HG02981 (cell line): ENCODE measurements around the gene PDE4B.
"Not testable (repeated sequence)": the region's sequence is repeated elsewhere in the genome, so short reads cannot be mapped to it uniquely, and the experiment has no call there.

ENCODE experiments used
- ATAC-seq: cut with Tn5 transposase; IDR thresholded peaks from one replicate; pipeline ENCODE4 v1.9.1; 2021; ENCODE audit warnings: mild to moderate bottlenecking, moderate library complexity; ENCODE audit not compliant: unreplicated experiment

PDE4B gene

GRCh38 chr1:66300280-66300971 lies 507.7 kb downstream of the PDE4B start:
- ATAC-seq = no peak

DNA sequence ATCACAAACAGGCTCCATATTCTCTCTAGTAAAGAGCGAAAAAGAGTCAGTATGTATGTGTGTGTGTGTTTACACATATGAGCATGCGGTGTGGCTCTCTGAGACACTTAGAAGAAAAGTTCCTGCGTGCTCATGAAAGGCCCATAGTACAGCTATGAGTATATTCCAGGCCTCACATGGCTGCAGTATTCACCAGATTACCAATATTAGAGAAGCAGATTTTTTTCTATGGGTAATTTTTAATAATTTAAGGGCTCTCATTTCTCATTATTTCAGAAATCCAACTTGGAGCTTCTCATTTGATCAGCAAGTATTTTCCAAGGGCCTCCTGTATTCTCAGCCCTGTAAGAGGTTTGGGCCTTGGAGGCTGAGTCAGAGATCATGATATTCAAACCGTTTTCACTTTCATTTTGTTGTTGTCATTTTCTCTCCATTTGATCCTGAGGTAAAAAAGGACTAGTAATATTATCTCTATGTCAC lies 508.3 kb downstream of the PDE4B start:
- ATAC-seq = peak; percentile 72

DNA sequence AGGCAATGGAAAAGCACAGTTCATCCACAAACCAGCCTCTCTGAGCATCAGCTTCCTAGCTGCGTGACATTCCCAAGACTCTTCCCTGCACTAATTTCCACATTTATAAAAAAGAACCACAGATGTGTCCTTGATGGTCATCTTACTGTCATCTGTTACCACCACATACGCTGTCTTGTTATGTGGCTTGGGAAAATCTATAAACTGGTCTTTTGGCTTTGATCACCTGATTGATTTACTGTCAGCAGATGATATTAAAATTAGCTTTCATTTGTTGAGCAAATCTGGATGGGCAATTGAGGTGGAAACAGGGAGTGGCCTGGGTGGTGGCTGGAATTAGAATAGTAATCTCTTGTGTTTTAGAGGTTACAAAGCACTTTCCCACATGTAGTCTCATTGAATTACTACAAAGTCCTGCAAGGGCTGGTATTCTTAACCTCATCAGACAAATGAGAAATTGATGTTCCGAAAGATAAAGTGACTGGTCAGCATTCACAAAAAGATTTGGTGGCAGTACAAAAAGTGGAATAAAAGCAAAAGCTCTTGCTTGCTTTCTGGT lies 509.6 kb downstream of the PDE4B start:
- no peak for ATAC-seq

DNA sequence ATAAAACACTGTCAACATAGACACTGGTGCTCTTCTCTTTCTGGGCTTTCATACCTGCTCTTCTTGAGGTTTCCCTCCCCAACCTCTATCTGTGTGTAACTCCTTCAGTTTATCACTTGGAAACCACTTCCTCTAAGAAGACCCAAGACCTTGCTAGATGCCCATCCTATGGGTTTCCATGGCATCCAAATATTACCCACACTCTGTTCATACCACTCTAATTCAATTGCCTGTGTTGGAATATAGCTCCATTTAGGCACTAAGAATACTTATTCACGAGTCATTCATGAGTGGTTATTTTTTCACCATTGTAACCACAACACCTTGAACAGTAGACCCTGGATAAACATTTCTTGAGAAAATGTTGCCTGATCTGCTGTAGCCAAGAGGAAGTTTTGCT lies 510.1 kb downstream of the PDE4B start:
- ATAC-seq = no peak

DNA sequence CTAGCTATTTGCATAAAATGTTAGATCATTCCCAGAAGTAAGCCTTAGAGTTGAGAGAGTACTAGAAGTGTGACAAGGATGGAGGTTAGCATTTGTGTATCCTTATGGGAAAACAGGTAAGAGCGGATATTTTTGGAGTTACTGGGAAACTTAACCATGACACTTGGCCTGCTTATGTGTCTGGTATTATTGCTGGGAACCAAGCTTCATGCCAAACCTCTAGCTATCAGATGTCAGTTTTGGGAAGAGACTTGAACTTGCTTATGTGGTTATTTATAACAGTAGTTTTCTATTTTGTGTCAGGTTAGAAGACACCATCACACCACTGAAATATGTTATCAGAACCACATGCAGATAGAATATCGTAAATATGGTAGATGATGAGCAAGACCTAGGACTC lies 511.0 kb downstream of the PDE4B start:
- no peak for ATAC-seq

DNA sequence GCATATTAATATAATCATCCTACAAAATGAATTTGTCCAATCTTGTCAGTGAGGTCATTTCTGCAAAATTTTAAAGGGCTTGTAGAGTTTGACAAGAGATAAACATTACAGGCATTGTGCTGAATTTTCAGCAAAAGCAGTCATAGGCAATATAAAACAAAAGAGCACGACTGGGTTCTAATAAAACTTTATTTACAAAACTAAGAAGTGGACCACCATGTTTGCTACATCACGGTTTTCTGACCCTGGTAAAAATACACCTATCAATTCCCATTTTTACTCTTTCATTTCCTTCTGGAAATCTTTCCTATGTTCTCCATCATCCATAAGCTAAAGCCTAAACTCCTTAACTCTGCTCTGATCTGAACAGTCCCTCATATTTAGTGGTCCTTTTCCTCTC lies 511.4 kb downstream of the PDE4B start:
- ATAC-seq = no peak

GRCh38 chr1:66305927-66306326 lies 513.2 kb downstream of the PDE4B start:
- no peak for ATAC-seq

GRCh38 chr1:66309006-66309741 lies 516.5 kb downstream of the PDE4B start:
- ATAC-seq = no peak

DNA sequence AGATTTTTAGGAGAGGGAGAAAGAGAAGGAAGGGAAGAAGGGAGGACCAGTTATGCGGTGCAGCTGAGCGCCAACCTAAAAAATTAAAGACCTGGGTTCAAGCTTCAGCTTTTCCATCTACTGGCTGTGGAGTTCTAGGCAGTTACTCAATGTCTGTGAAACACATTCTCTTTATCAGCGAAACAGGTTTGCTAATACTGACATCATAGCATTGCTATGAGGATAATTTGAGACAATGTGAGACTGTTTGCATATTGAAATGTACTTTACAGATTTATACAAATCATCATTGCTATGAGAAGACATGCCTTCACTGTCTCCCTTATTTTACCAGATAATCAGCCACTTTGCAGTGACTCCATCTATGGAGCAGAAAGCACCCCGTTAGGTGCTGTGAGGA lies 518.4 kb downstream of the PDE4B start:
- ATAC-seq = no peak

- no peak for ATAC-seq
Observed at GRCh38 chr1:66311628-66312027, 518.9 kb downstream of the PDE4B start.

DNA sequence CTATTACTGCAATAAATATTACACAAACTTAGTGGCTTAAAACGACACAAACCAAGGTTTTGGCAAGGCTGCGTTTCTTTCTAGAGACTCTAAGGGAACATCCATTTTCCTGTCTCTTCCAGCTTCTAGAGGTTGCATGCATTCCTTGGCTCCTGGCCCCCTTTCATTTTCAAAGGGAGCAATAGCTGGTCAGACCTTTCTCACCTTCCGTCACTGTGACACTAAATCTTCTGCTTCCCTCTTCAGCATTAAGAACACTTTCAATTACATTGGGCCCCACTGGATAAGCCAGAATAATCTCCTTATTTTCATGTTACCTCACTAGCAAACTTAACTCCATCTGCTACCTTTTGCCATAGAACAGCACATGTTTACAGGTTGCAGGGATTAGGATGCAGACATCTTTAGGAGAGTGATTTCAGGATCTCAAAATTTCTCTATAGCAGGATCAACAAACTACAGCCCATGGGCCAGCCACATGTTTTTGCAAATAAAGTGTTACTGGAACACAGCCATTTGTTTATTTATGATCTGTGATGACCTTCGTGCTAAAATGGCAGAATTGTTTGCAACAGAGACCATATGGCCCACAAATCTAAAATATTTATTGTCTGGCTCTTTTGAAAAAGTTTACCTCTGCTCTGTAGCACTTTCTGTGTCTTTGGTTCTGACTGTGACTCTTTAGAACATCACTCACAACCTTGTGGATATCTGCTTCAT lies 519.7 kb downstream of the PDE4B start:
- no peak for ATAC-seq

GRCh38 chr1:66313429-66313828 lies 520.7 kb downstream of the PDE4B start:
- no peak for ATAC-seq

DNA sequence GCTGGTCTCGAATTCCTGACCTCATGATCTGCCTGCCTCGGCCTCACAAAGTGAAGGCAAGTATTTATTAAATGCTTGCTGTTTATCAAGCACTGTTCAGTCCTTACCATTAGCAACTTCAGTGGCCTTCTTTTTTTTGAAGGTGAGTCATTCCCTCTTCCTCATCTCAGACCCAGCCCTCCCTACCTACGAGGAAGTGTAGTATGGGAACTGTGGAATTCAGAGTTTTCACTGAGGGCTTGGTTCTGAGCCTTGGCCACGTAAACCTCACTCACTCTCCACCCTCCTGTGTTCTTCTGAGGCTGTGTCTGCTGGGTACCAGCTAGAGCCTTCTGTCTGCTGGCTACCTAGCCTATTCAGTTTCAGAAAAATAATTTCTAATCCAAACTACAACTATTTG lies 523.0 kb downstream of the PDE4B start:
- ATAC-seq = no peak

GRCh38 chr1:66316464-66317247 lies 524.0 kb downstream of the PDE4B start:
- ATAC-seq = no peak

- no peak for ATAC-seq
Observed at GRCh38 chr1:66317248-66317515, 524.5 kb downstream of the PDE4B start.

DNA sequence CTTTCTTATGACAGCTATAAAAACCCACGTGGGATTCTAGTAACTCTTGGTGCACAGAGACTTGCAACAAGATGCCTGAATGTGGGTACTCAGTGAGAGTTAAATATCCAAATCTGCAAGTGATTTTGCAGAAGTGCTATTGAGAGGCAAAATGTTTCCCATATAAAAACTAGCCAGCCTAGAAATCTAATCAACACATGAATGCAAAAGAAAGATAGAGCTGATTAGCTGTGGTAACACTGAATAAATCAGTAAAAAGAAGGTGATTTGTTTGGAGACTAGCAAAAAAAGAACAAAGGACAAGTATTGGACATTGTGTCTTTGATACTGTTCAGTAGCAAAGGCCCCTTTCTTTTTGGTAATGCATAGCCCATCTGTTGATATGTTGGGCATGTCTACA lies 527.5 kb downstream of the PDE4B start:
- ATAC-seq = no peak

GRCh38 chr1:66322462-66322861 lies 529.8 kb downstream of the PDE4B start:
- not testable (repeated sequence) for ATAC-seq

DNA sequence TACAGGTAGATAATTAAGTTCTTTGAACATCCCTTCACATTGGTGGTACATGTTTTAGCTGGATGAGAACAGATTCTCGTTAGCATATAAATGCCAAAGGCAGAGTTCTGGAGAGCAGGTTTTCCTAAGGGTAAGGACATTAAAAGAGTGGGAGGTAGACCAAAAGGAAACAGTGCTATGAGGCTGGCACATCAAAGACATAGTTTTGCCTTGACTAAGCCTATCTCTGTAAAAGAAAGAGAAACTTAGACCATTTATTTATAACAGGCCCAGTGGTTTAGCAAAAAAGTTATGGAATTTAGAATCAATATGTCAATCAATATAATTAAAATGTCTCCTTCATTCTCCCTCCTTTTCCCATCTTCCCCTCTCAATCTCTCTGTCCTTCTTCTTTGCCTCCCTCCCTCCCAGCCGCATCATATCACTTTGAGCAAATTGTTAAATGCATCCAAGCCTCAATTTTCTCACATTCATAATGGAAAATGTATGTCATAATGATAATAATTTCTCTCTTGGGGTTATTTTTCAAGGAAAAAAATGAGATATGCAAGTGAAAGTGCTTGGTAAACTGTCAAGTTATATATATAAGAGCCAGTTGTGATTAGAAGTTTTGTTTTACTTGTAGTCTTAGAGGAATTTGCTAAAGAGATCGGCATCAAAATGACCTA lies 531.4 kb downstream of the PDE4B start:
- no peak for ATAC-seq

GRCh38 chr1:66325594-66326380 lies 533.1 kb downstream of the PDE4B start:
- ATAC-seq = no peak

- ATAC-seq = no peak
Observed at GRCh38 chr1:66326867-66327266, 534.2 kb downstream of the PDE4B start.
